Keratinocyte (primary cell): ENCODE measurements around the gene ARHGAP15. TPM values are rescaled to one million over a fixed set of nuclear protein-coding genes. Genes with fewer than 3 reads are reported as not detected.

ENCODE experiments used
- DNase-seq: peaks from one replicate; pipeline ENCODE4 v3.0.0-alpha.2; 2011; ENCODE audit warnings: low read depth, missing footprints, low spot score
- FAIRE-seq: peaks from 2 replicates; lab custom pipeline; 2011; peaks lifted over from hg19 to GRCh38; lab: Jason Lieb, UNC
- H2AFZ ChIP-seq: 2 replicates; pipeline ENCODE4 v1.6.0; 2012; ENCODE audit warnings: low read length, control low read depth, inconsistent platforms; ENCODE audit not compliant: control insufficient read depth
- H3K27ac ChIP-seq: 2 replicates; pipeline ENCODE4 v1.5.1; 2011; ENCODE audit warnings: low read length; ENCODE audit not compliant: control insufficient read depth, insufficient read depth
- H3K27me3 ChIP-seq: 3 replicates; pipeline ENCODE4 v1.6.0; 2011; ENCODE audit warnings: low read length; ENCODE audit not compliant: control insufficient read depth, insufficient read depth; ENCODE audit errors: extremely low read depth
- H3K36me3 ChIP-seq, 2 experiments: 2 replicates in 1 of 2; 3 replicates in 1 of 2; pipeline ENCODE4 v1.5.1; 2011; ENCODE audit warnings: low read length in 2 of 2, mild to moderate bottlenecking in 1 of 2; ENCODE audit not compliant: control insufficient read depth in 2 of 2, insufficient read depth in 2 of 2; ENCODE audit errors: extremely low read depth in 1 of 2
- H3K4me1 ChIP-seq: 3 replicates; pipeline ENCODE4 v1.5.1; 2011; ENCODE audit warnings: low read length; ENCODE audit not compliant: control insufficient read depth, insufficient read depth; ENCODE audit errors: extremely low read depth
- H3K4me2 ChIP-seq: 3 replicates; pipeline ENCODE4 v1.6.0; 2011; ENCODE audit warnings: low read depth, low read length; ENCODE audit not compliant: control insufficient read depth, insufficient read depth; ENCODE audit errors: extremely low read depth
- H3K4me3 ChIP-seq, 3 experiments: fragments of 200-600 bp in 1 of 3; sonication (generic) in 1 of 3; 2 replicates in 2 of 3; 3 replicates in 1 of 3; pipeline ENCODE4 v1.5.1; 2011 to 2016; ENCODE audit warnings: low read length in 3 of 3, mild to moderate bottlenecking in 3 of 3, control low read depth in 2 of 3, inconsistent platforms in 1 of 3, low read depth in 1 of 3, mixed read lengths in 1 of 3, mixed run types in 1 of 3, moderate library complexity in 1 of 3; ENCODE audit not compliant: control insufficient read depth in 2 of 3, insufficient read depth in 2 of 3; ENCODE audit errors: extremely low read depth in 1 of 3
- H3K79me2 ChIP-seq: 2 replicates; pipeline ENCODE4 v1.6.0; 2012; ENCODE audit warnings: low read length; ENCODE audit not compliant: control insufficient read depth, insufficient read depth
- H3K9ac ChIP-seq: 3 replicates; pipeline ENCODE4 v1.6.0; 2011; ENCODE audit warnings: low read length; ENCODE audit not compliant: control insufficient read depth, insufficient read depth; ENCODE audit errors: extremely low read depth
- H3K9me1 ChIP-seq: 3 replicates; pipeline ENCODE4 v1.6.0; 2011; ENCODE audit warnings: low read length; ENCODE audit not compliant: control insufficient read depth, insufficient read depth; ENCODE audit errors: extremely low read depth
- H3K9me3 ChIP-seq: 2 replicates; pipeline ENCODE4 v1.5.1; 2012; ENCODE audit warnings: low read depth, low read length; ENCODE audit not compliant: control insufficient read depth
- H4K20me1 ChIP-seq: 3 replicates; pipeline ENCODE4 v1.6.0; 2011; ENCODE audit warnings: low read length; ENCODE audit not compliant: control insufficient read depth, insufficient read depth; ENCODE audit errors: extremely low read depth
- EZH2 ChIP-seq: IDR thresholded peaks from one replicate; pipeline ENCODE4 v1.6.1; 2012; ENCODE audit warnings: inconsistent platforms, mild to moderate bottlenecking, low read length, moderate library complexity
- dilution Hi-C: fragments of 300-500 bp; cut with MboI; formaldehyde crosslinking; loops from one replicate; pipeline ENCODE4 v1.7.0; 2020; ENCODE audit warnings: low sequenced_read_pairs; ENCODE audit not compliant: extremely low pct_ligation_motif_present
- polyA plus RNA-seq, 5 experiments: library from polyadenylated mRNA; depleted of rRNA in 3 of 5; stranded (reverse) in 3 of 5; stranded (forward) in 1 of 5; unstranded in 1 of 5; fragments of >200 nt; gene quantifications; 1 replicate in 1 of 5; 2 replicates in 3 of 5; 3 replicates in 1 of 5; pipeline versions ENCODE4 v1.2.1 to v1.2.3, GENCODE V29; 2011 to 2012; ENCODE audit warnings: missing spikeins in 2 of 5, low read depth in 1 of 5, low replicate concordance in 1 of 5
- TF ChIP-seq, protein P1 (sequence below), 3 experiments: IDR thresholded peaks in 1 of 3; conservative IDR thresholded peaks in 1 of 3; optimal IDR thresholded peaks in 1 of 3; 2 replicates in 2 of 3; 3 replicates in 1 of 3; pipeline versions ENCODE3 to v1.5.1; 2011; ENCODE audit warnings: low read length in 3 of 3, mild to moderate bottlenecking in 3 of 3, moderate library complexity in 2 of 3, control low read depth in 1 of 3, inconsistent platforms in 1 of 3; ENCODE audit not compliant: insufficient read depth in 2 of 3; ENCODE audit errors: extremely low read depth in 1 of 3

Gene ARHGAP15
- polyA plus RNA-seq, 1 donor (not counting 4 experiments of a cell fraction or from before 2014, with no cell fraction given), result not detected

DNA sequence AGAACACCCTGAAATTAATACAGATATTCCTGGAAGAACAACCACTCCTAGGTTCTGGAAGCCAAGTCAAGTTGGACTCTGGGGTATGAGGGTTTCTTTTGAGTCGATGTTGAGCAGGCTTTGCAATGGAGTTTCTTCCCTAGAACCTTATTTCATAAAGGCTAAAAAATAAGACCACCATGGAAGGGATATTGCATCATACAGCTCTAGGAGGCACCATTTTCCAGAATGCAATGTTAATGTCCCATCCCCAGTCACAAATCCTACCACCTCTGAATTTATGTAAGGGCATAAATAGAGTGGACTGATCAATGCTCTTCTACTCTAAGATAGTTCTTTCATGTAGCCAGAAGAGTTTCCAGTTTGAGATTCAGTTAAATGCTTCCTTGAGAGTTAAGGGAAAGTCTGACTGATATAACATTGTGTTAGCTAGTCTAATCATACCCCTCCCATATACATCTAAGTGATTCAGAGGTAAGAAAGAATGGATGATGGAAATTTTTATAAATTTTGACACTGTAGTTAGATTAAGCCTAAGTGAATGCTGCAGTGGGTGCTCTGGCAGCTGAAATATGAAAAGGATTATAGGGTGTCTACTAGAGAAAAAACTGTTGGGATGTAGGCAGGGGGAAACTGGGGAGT is 22.0 kb downstream of the ARHGAP15 start:
- FAIRE-seq, result no peak

DNA sequence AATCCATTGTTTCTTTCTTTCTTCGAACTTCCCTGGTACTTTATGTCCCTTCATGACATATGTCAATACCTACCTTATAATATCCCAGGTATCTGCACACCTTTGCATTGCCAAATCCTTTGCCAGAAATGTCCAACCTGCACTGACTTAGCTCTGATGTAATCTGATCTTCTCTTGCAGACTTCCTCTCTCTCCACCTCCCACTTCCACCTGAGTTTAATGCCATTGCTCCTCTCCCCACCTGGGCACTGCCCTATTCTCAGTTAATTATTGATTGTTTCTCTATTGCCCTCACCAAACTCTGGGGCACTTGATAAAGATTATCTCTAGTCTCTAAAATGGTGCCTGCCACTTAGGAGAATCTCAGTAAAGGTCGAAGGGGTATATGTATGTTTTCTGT is 23.0 kb downstream of the ARHGAP15 start:
- FAIRE-seq (no peak), DNase-seq (no peak)
- TF ChIP-seq, protein P1, sequence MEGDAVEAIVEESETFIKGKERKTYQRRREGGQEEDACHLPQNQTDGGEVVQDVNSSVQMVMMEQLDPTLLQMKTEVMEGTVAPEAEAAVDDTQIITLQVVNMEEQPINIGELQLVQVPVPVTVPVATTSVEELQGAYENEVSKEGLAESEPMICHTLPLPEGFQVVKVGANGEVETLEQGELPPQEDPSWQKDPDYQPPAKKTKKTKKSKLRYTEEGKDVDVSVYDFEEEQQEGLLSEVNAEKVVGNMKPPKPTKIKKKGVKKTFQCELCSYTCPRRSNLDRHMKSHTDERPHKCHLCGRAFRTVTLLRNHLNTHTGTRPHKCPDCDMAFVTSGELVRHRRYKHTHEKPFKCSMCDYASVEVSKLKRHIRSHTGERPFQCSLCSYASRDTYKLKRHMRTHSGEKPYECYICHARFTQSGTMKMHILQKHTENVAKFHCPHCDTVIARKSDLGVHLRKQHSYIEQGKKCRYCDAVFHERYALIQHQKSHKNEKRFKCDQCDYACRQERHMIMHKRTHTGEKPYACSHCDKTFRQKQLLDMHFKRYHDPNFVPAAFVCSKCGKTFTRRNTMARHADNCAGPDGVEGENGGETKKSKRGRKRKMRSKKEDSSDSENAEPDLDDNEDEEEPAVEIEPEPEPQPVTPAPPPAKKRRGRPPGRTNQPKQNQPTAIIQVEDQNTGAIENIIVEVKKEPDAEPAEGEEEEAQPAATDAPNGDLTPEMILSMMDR (optimal IDR thresholded peaks at IDR 0.05 in 1 of 3, IDR thresholded peaks at IDR 0.05 in 1 of 3, conservative IDR thresholded peaks at IDR 0.05 in 1 of 3; ENCODE audit: extremely low read depth in 1 of 3, insufficient read depth in 2 of 3, low read length in 3 of 3), result no peak
- no peak for TF ChIP-seq EZH2
- Histone ChIP-seq H3K27me3 (no peaks in the 10 kb centered on the region), H3K4me1 (no peaks in the 10 kb centered on the region), H3K4me3 (no peak overlapping the region), H4K20me1 (no peaks in the 10 kb centered on the region), H2AFZ (no peak overlapping the region), H3K9ac (no peak overlapping the region), H3K27ac (no peak overlapping the region), H3K36me3 (no peaks in the 10 kb centered on the region), H3K9me3 (no peaks in the 10 kb centered on the region), H3K79me2 (no peaks in the 10 kb centered on the region), H3K4me2 (no peak overlapping the region), H3K9me1 (no peaks in the 10 kb centered on the region)
- dilution Hi-C loops, result no loop called here

More for the DNA sequence above, 22.0 kb downstream of the ARHGAP15 start:
- Histone ChIP-seq H3K27me3 (no peaks in the 10 kb centered on the region), H3K9ac (no peak overlapping the region), H3K4me2 (no peak overlapping the region), H2AFZ (no peak overlapping the region), H3K4me1 (no peaks in the 10 kb centered on the region), H3K27ac (no peak overlapping the region), H3K9me1 (no peaks in the 10 kb centered on the region), H3K36me3 (no peaks in the 10 kb centered on the region), H3K79me2 (no peaks in the 10 kb centered on the region), H4K20me1 (no peaks in the 10 kb centered on the region), H3K9me3 (no peaks in the 10 kb centered on the region), H3K4me3 (no peak overlapping the region)
- dilution Hi-C loops, result no loop called here
- TF ChIP-seq, protein P1 (optimal IDR thresholded peaks at IDR 0.05 in 1 of 3, IDR thresholded peaks at IDR 0.05 in 1 of 3, conservative IDR thresholded peaks at IDR 0.05 in 1 of 3; ENCODE audit: extremely low read depth in 1 of 3, insufficient read depth in 2 of 3, low read length in 3 of 3), result no peak
- TF ChIP-seq EZH2, result no peak
- DNase-seq, result no peak
